Measurements from ENCODE around the gene IMPDH2. TPM values are rescaled to one million over a fixed set of nuclear protein-coding genes. Genes with fewer than 3 reads are reported as not detected.
"Not testable (repeated sequence)": the region's sequence is repeated elsewhere in the genome, so short reads cannot be mapped to it uniquely, and the experiment has no call there.

The IMPDH2 gene
- total and polyA plus RNA-seq, 2 experiments from 2014 or later = 121 to 210 TPM

- Histone ChIP-seq H3K9ac (no peak overlapping the region), H3K4me3 (no peak overlapping the region), H4K20me1 (ENCODE audit: insufficient read depth) (no peaks in the 10 kb centered on the region), H3K4me1 (ENCODE audit: insufficient read depth) (0 out of 2 replicates have a peak, but pooled peaks cover 7% of the 10 kb centered on the region), H3K9me2 (ENCODE audit: insufficient read depth) (no peaks in the 10 kb centered on the region), H3K27ac (no peak overlapping the region), H2AFZ (no peak overlapping the region), H3K4me2 (ENCODE audit: unreplicated experiment) (no peak overlapping the region), H3K9me3 (ENCODE audit: low read depth) (no peaks in the 10 kb centered on the region), H3K36me3 (ENCODE audit: low read depth) (peaks cover 11% of the 10 kb centered on the region; the same call in 1 of the 2 replicates), H3K27me3 (replicated peaks; ENCODE audit: insufficient read depth) (no peaks in the 10 kb centered on the region), H3F3A (ENCODE audit: insufficient read depth) (peaks cover 15% of the 10 kb centered on the region), H3K79me2 (ENCODE audit: insufficient read depth) (peaks cover 77% of the 10 kb centered on the region)
- DNase-seq = no peak
- in situ Hi-C loops (cut with MboI) = no loop called here
- WGBS, 2 experiments (ENCODE audit: low coverage in 1 of 2, low lambda C conversion rate in 2 of 2, missing lambda C conversion rate in 2 of 2) = 60 to 61% methylated on average over 17 of the region's 17 CpGs
- TF ChIP-seq EZH2phosphoT487 (IDR thresholded peaks at IDR 0.05; ENCODE audit: insufficient read depth, low read depth) = no peak
- TF ChIP-seq EZH2 (IDR thresholded peaks at IDR 0.05; ENCODE audit: insufficient read depth, poor library complexity, severe bottlenecking) = no peak
Observed at GRCh38 chr3:49012441-49013017, 16.7 kb downstream of the IMPDH2 start.

GRCh38 chr3:49009396-49009795, 19.8 kb downstream of the IMPDH2 start:
- H3K4me2 ChIP-seq (ENCODE audit: unreplicated experiment) = no peak overlapping the region
- H3K27me3 ChIP-seq (replicated peaks; ENCODE audit: insufficient read depth) = no peaks in the 10 kb centered on the region
- peaks cover 80% of the 10 kb centered on the region for H3K79me2 ChIP-seq (ENCODE audit: insufficient read depth)
- H3K4me1 ChIP-seq (ENCODE audit: insufficient read depth) = 0 out of 2 replicates have a peak, but pooled peaks cover 11% of the 10 kb centered on the region
- H3K36me3 ChIP-seq (ENCODE audit: low read depth) = no peaks in the 10 kb centered on the region; the same call in 1 of the 2 replicates
- H3K9ac ChIP-seq = no peak overlapping the region
- in situ Hi-C loops (cut with MboI) = no loop called here
- H3K27ac ChIP-seq = no peak overlapping the region
- no peak overlapping the region for H2AFZ ChIP-seq
- H4K20me1 ChIP-seq (ENCODE audit: insufficient read depth) = no peaks in the 10 kb centered on the region
- no peak for DNase-seq
- H3K9me2 ChIP-seq (ENCODE audit: insufficient read depth) = no peaks in the 10 kb centered on the region
- H3F3A ChIP-seq (ENCODE audit: insufficient read depth) = peaks cover 5% of the 10 kb centered on the region; the same call in 1 of the 2 replicates
- H3K9me3 ChIP-seq (ENCODE audit: low read depth) = no peaks in the 10 kb centered on the region
- TF ChIP-seq EZH2phosphoT487 (IDR thresholded peaks at IDR 0.05; ENCODE audit: insufficient read depth, low read depth) (no peak), EZH2 (IDR thresholded peaks at IDR 0.05; ENCODE audit: insufficient read depth, poor library complexity, severe bottlenecking) (no peak)
- WGBS, 2 experiments (ENCODE audit: low coverage in 1 of 2, low lambda C conversion rate in 2 of 2, missing lambda C conversion rate in 2 of 2) = 92 to 94% methylated on average over 3 of the region's 3 CpGs
- H3K4me3 ChIP-seq = no peak overlapping the region

GRCh38 chr3:49008627-49009026, 20.6 kb downstream of the IMPDH2 start:
- peak overlapping the region; percentile 80 for H3K4me3 ChIP-seq
- 76 to 83% methylated on average over 5 of the region's 5 CpGs for WGBS, 2 experiments (ENCODE audit: low coverage in 1 of 2, low lambda C conversion rate in 2 of 2, missing lambda C conversion rate in 2 of 2)
- H3K36me3 ChIP-seq (ENCODE audit: low read depth); DNase-seq; H2AFZ ChIP-seq; H4K20me1 ChIP-seq (ENCODE audit: insufficient read depth); in situ Hi-C loops (cut with MboI); H3K27me3 ChIP-seq (replicated peaks; ENCODE audit: insufficient read depth); H3F3A ChIP-seq (ENCODE audit: insufficient read depth); H3K9me3 ChIP-seq (ENCODE audit: low read depth); H3K9me2 ChIP-seq (ENCODE audit: insufficient read depth): not testable (repeated sequence)
- H3K4me1 ChIP-seq (ENCODE audit: insufficient read depth) = 0 out of 2 replicates have a peak, but pooled peaks cover 11% of the 10 kb centered on the region
- peak overlapping the region; percentile 94 for H3K27ac ChIP-seq
- peak overlapping the region; percentile 85 for H3K4me2 ChIP-seq (ENCODE audit: unreplicated experiment)
- H3K9ac ChIP-seq = peak overlapping the region; percentile 95
- peaks cover 73% of the 10 kb centered on the region for H3K79me2 ChIP-seq (ENCODE audit: insufficient read depth)

- H3K9me3 ChIP-seq (ENCODE audit: low read depth) = no peaks in the 10 kb centered on the region
- H3K27me3 ChIP-seq (replicated peaks; ENCODE audit: insufficient read depth) = no peaks in the 10 kb centered on the region
- in situ Hi-C loops (cut with MboI) = no loop called here
- H3K27ac ChIP-seq = peak overlapping the region; percentile 94
- H3K79me2 ChIP-seq (ENCODE audit: insufficient read depth) = peaks cover 66% of the 10 kb centered on the region
- H2AFZ ChIP-seq = peak overlapping the region; percentile 82
- H3K4me2 ChIP-seq (ENCODE audit: unreplicated experiment) = peak overlapping the region; percentile 85
- 0 out of 2 replicates have a peak, but pooled peaks cover 11% of the 10 kb centered on the region for H3K4me1 ChIP-seq (ENCODE audit: insufficient read depth)
- H3K9ac ChIP-seq = peak overlapping the region; percentile 95
- WGBS, 2 experiments (ENCODE audit: low coverage in 1 of 2, low lambda C conversion rate in 2 of 2, missing lambda C conversion rate in 2 of 2) = 16 to 50% methylated on average over 11 to 40 of the region's 41 CpGs
- no peaks in the 10 kb centered on the region for H3K36me3 ChIP-seq (ENCODE audit: low read depth)
- no peaks in the 10 kb centered on the region for H4K20me1 ChIP-seq (ENCODE audit: insufficient read depth)
- peak overlapping the region; percentile 80 for H3K4me3 ChIP-seq
- H3K9me2 ChIP-seq (ENCODE audit: insufficient read depth) = no peaks in the 10 kb centered on the region
- H3F3A ChIP-seq (ENCODE audit: insufficient read depth) = peaks cover 5% of the 10 kb centered on the region; the same call in 1 of the 2 replicates
- TF ChIP-seq EZH2 (IDR thresholded peaks at IDR 0.05; ENCODE audit: insufficient read depth, poor library complexity, severe bottlenecking) = no peak
- no peak for TF ChIP-seq EZH2phosphoT487 (IDR thresholded peaks at IDR 0.05; ENCODE audit: insufficient read depth, low read depth)
- peak; percentile 92 for DNase-seq
Observed at GRCh38 chr3:49007771-49008528, 21.2 kb downstream of the IMPDH2 start.
